ENCODE results near the gene CCR3.
"Not testable (repeated sequence)": the region's sequence is repeated elsewhere in the genome, so short reads cannot be mapped to it uniquely, and the experiment has no call there.

DNA sequence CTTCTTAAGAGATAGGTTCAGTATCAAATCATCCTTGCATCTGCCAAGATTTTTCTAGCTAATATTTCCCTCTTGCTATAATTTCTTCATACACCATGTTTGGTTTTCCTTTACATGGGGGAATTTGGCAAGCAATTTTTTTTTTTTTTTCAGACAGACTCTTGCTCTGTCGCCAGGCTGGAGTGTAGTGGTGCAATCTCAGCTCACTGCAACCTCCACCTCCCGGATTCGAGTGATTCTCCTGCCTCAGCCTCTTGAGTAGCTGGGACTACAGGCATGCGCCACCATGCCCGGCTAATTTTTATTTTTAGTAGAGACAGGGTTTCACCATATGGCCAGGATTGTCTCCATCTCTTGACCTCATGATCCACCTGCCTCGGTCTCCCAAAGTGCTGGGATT is 34.7 kb upstream of the CCR3 start:
- TF ChIP-seq, protein P1, sequence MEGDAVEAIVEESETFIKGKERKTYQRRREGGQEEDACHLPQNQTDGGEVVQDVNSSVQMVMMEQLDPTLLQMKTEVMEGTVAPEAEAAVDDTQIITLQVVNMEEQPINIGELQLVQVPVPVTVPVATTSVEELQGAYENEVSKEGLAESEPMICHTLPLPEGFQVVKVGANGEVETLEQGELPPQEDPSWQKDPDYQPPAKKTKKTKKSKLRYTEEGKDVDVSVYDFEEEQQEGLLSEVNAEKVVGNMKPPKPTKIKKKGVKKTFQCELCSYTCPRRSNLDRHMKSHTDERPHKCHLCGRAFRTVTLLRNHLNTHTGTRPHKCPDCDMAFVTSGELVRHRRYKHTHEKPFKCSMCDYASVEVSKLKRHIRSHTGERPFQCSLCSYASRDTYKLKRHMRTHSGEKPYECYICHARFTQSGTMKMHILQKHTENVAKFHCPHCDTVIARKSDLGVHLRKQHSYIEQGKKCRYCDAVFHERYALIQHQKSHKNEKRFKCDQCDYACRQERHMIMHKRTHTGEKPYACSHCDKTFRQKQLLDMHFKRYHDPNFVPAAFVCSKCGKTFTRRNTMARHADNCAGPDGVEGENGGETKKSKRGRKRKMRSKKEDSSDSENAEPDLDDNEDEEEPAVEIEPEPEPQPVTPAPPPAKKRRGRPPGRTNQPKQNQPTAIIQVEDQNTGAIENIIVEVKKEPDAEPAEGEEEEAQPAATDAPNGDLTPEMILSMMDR (IDR thresholded peaks at IDR 0.05; ENCODE audit: borderline replicate concordance, extremely low read depth, low read length, poor library complexity, severe bottlenecking) = not testable (repeated sequence)
- TF ChIP-seq EZH2 (IDR thresholded peaks at IDR 0.05; ENCODE audit: borderline replicate concordance, low read depth, low read length, severe bottlenecking) = not testable (repeated sequence)

Data from DND-41 (cell line).